GM21576 (cell line): ENCODE data around the gene RFPL4AL1.
"Not testable (repeated sequence)": the region's sequence is repeated elsewhere in the genome, so short reads cannot be mapped to it uniquely, and the experiment has no call there.

Experiments used
- ATAC-seq: cut with Tn5 transposase; IDR thresholded peaks from one replicate; pipeline ENCODE4 v1.9.1; 2021; ENCODE audit warnings: mild to moderate bottlenecking, moderate library complexity; ENCODE audit not compliant: unreplicated experiment

Gene RFPL4AL1

DNA sequence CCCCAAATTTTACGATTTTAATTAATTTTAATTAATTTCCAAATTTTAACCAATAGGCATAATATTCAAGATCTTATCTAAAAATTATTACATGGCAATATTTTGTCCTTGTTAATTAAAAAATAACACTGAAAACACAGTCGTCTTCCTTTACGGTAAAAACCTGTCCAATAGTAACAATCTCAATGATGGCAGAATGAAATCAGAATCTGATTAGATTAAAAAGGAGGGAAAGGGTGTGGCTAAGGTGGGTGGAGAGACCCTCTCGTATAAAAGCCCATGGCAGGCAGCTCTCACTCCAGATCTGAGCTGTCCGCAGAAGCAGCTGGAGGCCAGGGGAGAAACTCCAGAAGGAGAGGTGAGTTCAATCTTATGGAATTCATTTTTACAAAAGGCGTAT, at the start of gene RFPL4AL1:
TSS of gene RFPL4AL1 (plus strand) at position 301 of the 400 bp plus-strand sequence. CDS start 2,687 bp downstream, outside the sequence.
- ATAC-seq, result not testable (repeated sequence)

DNA sequence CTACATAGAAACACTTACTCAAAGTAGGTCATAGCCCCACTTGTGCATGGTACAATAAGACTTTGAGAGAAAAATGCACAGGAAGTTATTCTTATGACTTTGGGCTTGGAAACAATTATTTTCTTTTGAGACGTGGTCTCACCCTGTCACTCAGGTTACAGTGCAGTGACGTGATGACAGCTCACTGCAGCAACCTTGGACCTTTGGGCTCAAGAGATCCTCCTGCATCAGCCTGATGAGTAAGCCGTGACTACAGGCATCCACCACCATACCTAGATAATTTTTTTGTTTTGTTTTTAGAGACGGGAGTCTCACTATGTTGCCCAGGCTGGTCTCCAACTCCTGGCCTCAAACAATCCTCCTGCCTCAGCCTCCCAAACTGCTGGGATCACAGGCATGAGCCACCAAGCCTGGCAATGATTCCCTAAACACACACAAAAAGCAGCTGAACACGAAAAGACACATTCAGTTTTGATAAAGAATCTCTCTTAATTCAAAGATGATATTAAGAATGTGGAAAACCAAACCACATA, 48.6 kb upstream of the RFPL4AL1 start:
- no peak for ATAC-seq

DNA sequence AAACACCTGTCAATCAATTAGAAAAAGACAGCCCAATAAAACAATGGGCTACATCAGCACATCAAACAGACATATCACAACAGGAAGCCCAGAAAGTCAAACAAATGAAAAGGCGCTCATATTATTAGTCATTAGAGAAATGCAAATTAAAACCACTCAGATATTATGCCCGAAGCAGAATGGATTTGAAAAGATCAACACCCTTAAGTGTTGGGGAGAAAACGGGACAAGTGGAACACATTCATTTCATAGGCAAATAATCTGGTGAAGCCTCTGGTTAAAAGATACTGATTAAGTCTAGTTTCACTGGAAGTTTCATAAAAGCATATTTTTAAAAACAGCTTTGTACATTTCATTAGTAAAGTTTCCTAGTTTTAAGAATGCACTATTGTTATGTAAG, 48.1 kb upstream of the RFPL4AL1 start:
- ATAC-seq, result no peak

DNA sequence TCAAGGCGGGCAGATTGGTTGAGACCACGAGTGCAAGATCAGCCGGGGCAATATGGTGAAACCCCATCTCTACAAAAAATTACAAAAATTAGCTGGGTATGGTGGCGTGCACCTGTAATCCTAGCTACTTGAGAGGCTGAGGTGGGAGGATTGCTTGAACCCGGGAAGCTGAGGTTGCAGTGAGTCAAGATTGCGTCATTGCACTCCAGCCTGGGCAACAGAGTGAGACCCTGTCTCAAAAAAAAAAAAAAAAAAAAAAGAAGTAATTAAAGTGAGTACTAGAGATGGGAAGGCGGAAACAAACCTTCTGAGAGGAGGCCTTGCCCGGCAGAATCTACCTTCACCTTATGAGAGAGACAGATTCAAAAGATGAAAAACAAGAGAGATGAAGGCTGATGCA, 45.4 kb upstream of the RFPL4AL1 start:
- no peak for ATAC-seq

DNA sequence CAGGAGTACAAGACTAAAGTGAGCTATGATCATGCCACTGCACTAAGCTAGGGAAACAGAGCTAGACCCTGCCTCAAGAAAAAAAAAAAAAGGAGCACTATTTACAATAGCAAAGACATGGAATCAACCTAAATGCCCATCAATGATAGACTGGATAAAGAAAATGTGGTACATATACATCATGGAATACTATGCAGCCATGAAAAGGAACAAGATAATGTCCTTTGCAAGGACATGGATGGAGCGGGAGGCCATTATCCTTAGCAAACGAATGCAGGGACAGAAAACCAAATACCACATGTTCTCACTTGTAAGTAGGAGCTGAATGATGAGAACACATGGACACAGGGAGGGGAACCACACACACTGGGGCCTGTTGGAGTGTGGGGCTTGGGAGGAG, 38.5 kb upstream of the RFPL4AL1 start:
- ATAC-seq, result not testable (repeated sequence)

DNA sequence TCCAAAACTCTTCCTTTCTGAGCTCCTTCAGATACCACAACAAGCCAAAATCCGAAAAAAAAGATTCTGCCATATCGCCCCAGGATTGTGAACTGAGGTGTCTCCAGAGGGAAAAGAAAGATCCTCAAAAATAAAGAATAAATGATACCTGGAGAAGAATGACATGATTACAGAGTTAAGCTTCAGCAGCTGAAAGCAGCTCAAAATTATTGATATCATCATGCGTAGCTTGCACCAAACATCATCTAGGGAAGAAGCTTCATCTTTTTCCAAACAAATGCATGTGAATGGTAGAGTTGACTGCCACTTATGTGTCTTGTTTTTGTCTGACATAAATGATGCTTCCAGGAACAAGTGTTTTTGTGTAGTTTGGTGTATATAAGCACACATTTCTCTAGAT, 30.6 kb upstream of the RFPL4AL1 start, which contains the start of gene NLRP9:
TSS of gene NLRP9 (minus strand) at position 101 of the 400 bp plus-strand sequence. CDS start at position 73, 28 bp downstream.
- ATAC-seq, result no peak

DNA sequence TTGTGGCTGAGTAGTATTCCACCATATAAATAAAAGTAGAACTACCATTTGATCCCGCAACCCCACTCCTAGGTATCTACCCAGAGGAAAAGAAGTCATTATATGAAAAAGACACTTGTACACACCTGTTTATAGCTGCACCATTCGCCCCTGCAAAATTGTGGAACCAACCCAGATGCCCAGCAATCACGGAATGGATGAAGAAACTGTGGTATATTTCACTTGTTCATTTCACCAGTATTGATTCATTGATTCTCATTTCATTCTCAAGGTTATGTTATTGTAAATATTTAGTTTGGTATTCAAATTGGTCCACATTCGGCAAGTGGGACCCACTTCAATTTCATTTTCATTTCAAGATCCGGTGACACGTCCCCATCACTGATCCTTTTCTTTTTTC, 18.2 kb upstream of the RFPL4AL1 start:
- ATAC-seq, result no peak

DNA sequence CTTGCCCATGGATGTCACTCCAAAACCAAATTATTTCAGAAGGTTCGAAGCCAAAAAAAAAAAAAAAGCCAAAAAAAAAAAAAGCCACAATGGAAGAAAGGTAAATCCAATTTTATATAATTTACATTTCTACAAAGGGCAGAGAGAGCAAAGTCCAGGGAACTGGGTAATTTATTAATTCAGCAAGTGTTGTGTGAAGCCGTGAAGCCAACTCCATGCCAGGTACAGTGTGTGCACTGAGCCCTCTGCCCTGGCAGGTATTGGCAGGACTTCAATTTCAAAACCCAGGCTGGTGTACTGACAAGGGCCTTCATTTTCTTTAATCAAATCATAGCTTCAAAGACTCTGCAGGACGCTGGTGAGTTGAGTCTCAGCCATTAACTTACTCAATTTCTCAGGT, 15.5 kb upstream of the RFPL4AL1 start:
- ATAC-seq, result no peak

DNA sequence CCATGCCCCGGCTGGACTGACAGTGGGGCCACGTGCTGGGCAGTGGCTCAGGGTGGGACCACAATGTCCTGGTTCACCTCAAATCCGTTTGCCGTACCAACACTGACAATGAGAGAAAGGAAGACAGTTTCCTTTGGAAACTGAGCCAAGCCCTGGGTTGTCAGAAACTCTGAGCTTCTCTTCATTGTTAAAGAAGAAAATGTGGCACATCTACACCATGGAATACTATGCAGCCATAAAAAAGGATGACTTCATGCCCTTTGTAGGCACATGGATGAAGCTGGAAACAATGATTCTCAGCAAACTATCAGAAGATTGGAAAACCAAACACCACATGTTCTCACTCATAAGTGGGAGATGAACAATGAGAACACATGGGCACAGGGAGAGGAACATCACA, 12.1 kb upstream of the RFPL4AL1 start:
- ATAC-seq, result not testable (repeated sequence)

DNA sequence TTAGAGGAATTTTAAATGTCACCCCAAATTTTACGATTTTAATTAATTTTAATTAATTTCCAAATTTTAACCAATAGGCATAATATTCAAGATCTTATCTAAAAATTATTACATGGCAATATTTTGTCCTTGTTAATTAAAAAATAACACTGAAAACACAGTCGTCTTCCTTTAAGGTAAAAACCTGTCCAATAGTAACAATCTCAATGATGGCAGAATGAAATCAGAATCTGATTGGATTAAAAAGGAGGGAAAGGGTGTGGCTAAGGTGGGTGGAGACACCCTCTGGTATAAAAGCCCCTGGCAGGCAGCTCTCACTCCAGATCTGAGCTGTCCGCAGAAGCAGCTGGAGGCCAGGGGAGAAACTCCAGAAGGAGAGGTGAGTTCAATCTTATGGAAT, 10.1 kb upstream of the RFPL4AL1 start, which contains the start of gene RFPL4A:
TSS of gene RFPL4A (plus strand) at position 301 of the 400 bp plus-strand sequence. CDS start 2,704 bp downstream, outside the sequence.
- not testable (repeated sequence) for ATAC-seq

DNA sequence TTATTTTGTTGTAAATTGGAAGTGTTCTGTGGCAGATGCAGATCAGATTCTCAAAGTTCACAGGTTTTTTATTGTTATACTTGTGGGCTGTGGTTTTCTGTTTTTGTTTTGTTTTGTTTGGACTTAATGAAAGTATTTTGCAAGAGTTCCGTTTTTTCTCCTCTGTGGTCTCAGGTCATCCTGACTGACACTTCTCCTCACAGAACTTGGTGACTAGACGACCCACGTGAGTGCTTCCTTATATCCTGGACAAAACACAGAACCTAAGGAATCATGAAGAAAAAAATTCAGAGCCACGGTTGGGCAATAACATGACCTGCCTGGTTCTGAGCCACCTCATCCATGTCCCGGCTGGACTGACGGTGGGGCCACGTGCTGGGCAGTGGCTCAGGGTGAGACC, 2.5 kb upstream of the RFPL4AL1 start:
- ATAC-seq, result no peak

DNA sequence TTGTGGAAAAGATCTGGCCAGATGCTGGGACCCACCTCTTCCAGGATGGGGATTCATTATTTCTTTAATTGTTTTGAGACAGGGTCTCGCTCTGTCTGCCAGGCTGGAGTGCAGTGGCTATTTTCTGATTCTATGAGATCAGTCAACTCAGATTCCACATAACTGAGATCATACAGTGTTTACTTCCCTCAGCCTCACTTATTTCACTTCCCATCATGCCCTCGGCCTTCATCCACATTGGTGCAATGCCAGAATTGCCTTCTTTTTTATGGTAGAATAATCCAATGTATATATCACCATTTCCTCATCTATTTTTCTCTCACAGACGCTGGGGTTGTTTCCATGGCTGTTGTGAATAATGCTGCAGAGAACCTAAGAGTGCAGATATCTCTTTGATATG, 714 bp downstream of the RFPL4AL1 start:
- ATAC-seq, result not testable (repeated sequence)

DNA sequence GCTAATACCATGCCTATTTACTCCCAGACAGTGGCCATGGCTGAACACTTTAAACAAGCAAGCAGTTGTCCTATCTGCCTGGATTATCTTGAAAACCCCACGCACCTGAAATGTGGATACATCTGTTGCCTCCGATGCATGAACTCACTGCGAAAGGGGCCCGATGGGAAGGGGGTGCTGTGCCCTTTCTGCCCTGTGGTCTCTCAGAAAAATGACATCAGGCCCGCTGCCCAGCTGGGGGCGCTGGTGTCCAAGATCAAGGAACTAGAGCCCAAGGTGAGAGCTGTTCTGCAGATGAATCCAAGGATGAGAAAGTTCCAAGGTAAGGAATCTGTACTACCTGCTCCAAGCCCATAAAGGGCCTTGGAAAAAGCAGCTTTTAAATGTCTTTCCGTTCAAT, 8.6 kb downstream of the RFPL4AL1 start:
- ATAC-seq, result no peak

DNA sequence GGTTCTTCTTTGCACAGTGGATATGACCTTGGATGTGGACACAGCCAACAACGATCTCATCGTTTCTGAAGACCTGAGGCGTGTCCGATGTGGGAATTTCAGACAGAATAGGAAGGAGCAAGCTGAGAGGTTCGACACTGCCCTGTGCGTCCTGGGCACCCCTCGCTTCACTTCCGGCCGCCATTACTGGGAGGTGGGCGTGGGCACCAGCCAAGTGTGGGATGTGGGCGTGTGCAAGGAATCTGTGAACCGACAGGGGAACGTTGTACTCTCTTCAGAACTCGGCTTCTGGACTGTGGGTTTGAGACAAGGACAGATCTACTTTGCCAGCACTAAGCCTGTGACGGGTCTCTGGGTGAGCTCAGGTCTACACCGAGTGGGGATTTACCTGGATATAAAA, 9.4 kb downstream of the RFPL4AL1 start:
- ATAC-seq, result no peak

DNA sequence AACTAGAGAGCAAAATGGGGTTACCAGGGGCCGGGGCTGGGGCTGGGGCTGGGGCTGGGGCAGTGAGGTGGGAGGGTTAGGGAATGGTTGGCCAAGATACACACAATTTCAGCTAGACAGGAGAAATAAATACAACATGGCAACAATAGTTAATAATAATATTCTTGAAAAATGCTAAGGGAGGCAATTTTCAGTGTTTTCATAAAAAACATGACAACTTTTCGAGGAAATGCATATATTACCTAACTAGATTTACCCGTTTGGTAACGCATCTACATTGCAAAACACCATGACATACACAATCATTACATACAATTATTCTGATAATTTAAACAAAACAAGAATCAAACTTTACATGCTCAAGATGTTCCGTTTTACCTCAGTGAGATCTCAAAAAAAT, 12.2 kb downstream of the RFPL4AL1 start:
- no peak for ATAC-seq

DNA sequence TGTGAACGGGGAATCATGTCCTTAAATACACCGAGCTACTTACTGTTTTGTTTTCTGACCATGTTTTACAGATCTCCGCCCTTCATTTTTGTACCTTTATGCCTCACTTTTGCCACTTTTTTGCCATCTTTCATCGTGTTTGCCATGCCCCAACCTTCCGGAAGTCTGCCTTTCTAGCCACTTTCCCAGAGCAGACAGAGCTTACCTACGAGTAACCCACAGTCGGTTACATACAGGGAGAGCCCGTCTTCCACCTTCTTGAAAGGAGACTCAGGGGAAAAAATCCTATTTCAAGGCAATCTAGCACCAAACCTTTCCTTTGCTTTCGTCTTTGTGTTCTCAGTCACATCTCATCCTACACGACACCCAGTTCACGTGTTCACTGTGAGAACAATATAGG, 26.1 kb downstream of the RFPL4AL1 start:
- ATAC-seq, result no peak

DNA sequence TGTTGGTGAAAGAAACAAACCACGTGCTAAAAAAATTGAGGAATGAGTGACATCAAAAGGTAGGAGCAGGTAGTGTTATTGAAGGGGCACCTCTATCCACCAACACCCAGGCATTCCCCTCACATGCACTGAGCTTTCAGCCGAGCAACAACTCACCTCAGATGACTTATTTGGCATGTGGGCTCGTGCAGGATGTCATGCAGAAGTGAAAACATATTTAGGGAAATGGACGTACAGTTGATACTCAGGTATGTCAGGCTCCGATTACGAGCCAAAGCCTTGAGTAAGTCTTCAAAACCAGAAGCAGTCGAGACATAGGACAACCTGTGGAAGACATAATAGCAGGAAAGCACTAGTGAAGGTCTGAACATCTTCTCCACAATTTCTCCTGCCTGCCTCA, 32.5 kb downstream of the RFPL4AL1 start:
- ATAC-seq, result no peak

DNA sequence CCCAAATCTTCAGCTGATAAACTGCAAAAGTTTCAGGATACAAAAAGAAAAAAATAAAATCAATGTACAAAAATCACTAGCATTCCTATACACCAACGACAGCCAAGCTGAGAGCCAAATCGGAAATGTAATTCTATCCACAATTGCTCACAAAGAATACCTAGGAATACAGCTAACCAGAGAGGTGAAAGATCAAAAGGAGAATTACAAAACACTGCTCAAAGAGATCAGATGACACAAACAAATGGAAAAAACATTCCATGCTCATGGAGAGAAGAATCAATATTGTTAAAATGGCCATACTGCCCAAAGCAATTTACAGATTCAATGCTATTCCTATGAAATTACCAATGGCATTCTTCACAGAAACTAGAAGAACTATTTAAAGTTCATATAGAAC, 33.4 kb downstream of the RFPL4AL1 start:
- ATAC-seq, result no peak

DNA sequence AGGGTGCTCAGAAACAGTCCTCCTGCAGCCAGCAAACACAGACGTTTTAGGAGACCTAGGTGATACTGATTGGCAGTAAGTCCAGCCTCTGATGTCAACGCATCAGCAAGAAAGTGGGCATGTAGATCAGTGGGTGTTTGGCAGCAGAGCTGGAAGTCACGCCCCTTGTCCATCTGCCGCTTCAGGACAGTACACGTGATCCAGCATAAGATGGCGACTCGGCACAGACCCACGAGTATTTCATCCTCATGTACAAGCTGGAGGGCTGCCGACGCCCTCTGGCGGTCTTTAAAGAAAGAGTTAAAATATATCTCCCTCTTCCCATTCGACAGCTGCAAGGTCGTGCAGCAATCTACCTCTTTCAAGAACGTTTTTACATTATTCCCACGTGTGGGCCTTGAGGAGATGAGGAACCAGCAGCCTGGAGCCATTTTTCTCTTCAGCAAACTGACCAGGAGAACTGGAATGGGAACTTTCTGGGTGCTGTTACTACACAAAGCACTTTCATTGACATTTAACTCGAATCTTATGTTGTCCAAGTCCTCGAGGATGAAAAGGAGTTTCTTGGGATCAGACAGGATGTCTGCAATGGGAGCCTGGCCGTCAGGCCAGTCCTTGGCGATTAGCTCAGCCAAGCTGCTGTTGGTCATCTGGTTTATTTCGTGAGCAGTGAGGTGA, 40.6 kb downstream of the RFPL4AL1 start:
- no peak for ATAC-seq

DNA sequence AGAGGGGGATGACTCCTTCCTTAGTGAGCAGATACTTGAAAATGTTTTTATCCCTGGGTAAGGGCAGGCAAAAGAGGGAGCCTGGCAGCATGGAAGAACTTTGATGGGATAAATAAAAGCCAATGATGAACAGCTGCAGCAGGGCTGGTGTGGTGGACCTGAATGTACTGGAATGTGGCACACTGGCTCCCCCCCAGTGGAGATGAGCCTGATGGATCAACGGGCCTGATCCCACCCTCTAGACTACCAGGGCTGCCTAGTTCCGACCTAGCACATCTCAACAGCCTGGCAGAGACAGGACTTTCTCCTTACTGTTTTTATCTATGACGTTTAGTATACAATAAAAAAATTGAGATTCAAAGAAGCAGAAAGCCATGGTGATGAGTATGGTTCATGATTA, 42.4 kb downstream of the RFPL4AL1 start:
- no peak for ATAC-seq

DNA sequence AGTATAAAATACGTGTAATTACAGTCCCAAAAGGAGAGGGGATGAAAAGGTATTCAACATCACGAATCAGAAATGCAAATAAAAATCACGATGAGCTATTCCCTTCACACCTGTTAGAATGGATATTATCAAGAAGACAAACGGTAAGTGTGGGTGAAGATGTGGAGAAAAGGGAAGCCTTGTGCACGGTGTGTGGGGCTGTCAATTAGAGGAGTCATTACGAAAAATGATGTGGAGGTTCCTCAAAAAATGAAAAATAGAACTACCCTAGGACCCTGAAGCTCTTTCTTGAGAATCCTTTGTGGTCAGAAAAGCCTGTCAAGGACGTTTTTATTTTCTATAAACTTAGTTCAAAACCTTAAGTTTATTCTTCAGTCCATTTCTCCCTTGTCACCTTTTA, 43.5 kb downstream of the RFPL4AL1 start:
- ATAC-seq, result no peak

DNA sequence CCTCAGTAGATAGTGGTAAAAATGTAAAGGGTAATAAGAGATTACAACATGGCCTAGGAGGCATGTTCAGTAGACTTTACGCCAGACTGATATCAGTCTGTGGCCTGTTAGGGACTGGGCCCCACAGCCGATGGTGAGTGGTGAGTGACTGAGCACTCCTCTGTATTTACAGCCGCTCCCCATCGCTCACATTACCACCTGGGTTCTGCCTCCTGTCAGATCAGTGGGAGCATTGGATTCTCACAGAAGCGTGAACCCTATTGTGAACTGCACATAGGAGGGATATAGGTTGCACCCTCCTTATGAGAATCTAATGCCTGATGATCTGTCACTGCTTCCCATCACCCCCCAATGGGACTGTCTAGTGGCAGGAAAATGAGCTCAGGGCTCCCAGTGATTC, 45.0 kb downstream of the RFPL4AL1 start:
- ATAC-seq, result no peak

DNA sequence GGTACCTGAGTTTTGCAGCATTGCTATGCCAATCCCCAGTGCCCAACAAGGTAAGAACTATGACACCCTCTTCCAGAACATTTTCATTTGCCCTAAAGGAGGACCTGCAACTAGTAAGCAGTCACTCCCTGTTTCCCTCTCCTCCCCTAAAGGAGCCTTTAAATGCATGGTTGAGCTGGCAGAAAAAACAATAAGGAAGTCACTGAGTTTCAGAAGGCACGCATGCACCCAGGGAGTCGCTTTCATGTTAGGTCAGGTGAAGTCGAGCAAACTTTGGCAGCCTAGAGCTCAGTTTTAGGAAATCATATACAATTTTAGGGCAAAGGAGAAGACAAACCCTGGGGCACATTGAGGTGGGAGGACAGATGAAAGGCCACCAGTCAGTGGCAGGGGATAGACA, 51.1 kb downstream of the RFPL4AL1 start:
- ATAC-seq, result no peak
